Neural cell (in vitro differentiated cells): ENCODE data around the gene APCDD1. TPM values are rescaled to one million over a fixed set of nuclear protein-coding genes. Genes with fewer than 3 reads are reported as not detected.

Experiments used
- H2AFZ ChIP-seq: fragments of 200-600, 300-800 bp; sonication (generic), shearing (Covaris generic); 2 replicates; pipeline ENCODE4 v1.6.0; 2014; ENCODE audit warnings: low read depth, mild to moderate bottlenecking, antibody characterized with exemption, low read length, moderate library complexity
- H3F3A ChIP-seq: fragments of 200-600 bp; shearing (Covaris generic); 2 replicates; pipeline ENCODE4 v1.6.1; 2016; ENCODE audit warnings: mild to moderate bottlenecking, moderate library complexity, mixed read lengths, antibody characterized with exemption, low read length; ENCODE audit not compliant: insufficient read depth, poor library complexity, severe bottlenecking
- H3K27ac ChIP-seq: fragments of 200-600, 300-800 bp; sonication (generic), shearing (Covaris generic); 2 replicates; pipeline ENCODE4 v1.5.1; 2014; ENCODE audit warnings: mild to moderate bottlenecking, low read length, moderate library complexity
- H3K27me3 ChIP-seq: fragments of 300-800, 200-600 bp; sonication (generic), shearing (Covaris generic); 2 replicates; pipeline ENCODE4 v1.6.0; 2014; ENCODE audit warnings: mild to moderate bottlenecking, low read depth, low read length, moderate library complexity; ENCODE audit not compliant: insufficient read depth
- H3K36me3 ChIP-seq: fragments of 300-800, 200-600 bp; sonication (generic), shearing (Covaris generic); 2 replicates; pipeline ENCODE4 v1.5.1; 2014; ENCODE audit warnings: mild to moderate bottlenecking, antibody characterized with exemption, low read length, moderate library complexity; ENCODE audit not compliant: insufficient read depth
- H3K4me2 ChIP-seq: fragments of 300-800, 200-600 bp; sonication (generic), shearing (Covaris generic); 2 replicates; pipeline ENCODE4 v1.6.0; 2014; ENCODE audit warnings: mild to moderate bottlenecking, low read length
- H3K4me3 ChIP-seq: fragments of 300-800, 200-600 bp; sonication (generic), shearing (Covaris generic); 2 replicates; pipeline ENCODE4 v1.5.1; 2014; ENCODE audit warnings: mild to moderate bottlenecking, low read length, moderate library complexity
- H3K79me2 ChIP-seq: fragments of 200-600 bp; shearing (Covaris generic); replicated peaks from 2 replicates; pipeline ENCODE4 v1.6.0; 2014; ENCODE audit warnings: mild to moderate bottlenecking, low read length, moderate library complexity; ENCODE audit not compliant: insufficient read depth
- H3K9ac ChIP-seq: fragments of 300-800, 200-600 bp; sonication (generic), shearing (Covaris generic); 2 replicates; pipeline ENCODE4 v1.6.1; 2016; ENCODE audit warnings: mild to moderate bottlenecking, low read length, mixed read lengths
- H3K9me2 ChIP-seq: fragments of 200-600 bp; shearing (Covaris generic); 2 replicates; pipeline ENCODE4 v1.6.1; 2016; ENCODE audit warnings: mild to moderate bottlenecking, low read length, mixed read lengths; ENCODE audit not compliant: insufficient read depth
- H3K9me3 ChIP-seq: fragments of 200-600, 300-800 bp; sonication (generic), shearing (Covaris generic); 2 replicates; pipeline ENCODE4 v1.6.1; 2016; ENCODE audit warnings: mild to moderate bottlenecking, mixed run types, low read length, moderate library complexity, mixed read lengths
- H4K20me1 ChIP-seq: fragments of 200-600 bp; shearing (Covaris generic); 2 replicates; pipeline ENCODE4 v1.6.1; 2016; ENCODE audit warnings: mild to moderate bottlenecking, mixed run types; ENCODE audit not compliant: insufficient read depth
- EP300 ChIP-seq: fragments of 450-650 bp; conservative IDR thresholded peaks from 2 replicates; pipeline ENCODE4 v1.6.1; 2014; ENCODE audit warnings: antibody characterized with exemption, mild to moderate bottlenecking, moderate library complexity; ENCODE audit not compliant: poor library complexity, severe bottlenecking
- EZH2 ChIP-seq: fragments of 200-600, 300-800 bp; shearing (Covaris generic), sonication (generic); IDR thresholded peaks from 2 replicates; pipeline ENCODE4 v1.6.1; 2014; ENCODE audit warnings: antibody characterized with exemption, low read length, borderline replicate concordance, mild to moderate bottlenecking; ENCODE audit not compliant: insufficient read depth, poor library complexity, severe bottlenecking
- MXI1 ChIP-seq: fragments of 450-650 bp; conservative IDR thresholded peaks from 2 replicates; pipeline ENCODE4 v1.6.1; 2014; ENCODE audit warnings: antibody characterized with exemption, mild to moderate bottlenecking; ENCODE audit not compliant: poor library complexity, severe bottlenecking
- POLR2AphosphoS5 ChIP-seq: IDR thresholded peaks from 2 replicates; pipeline ENCODE4 v1.6.1; 2012
- RAD21 ChIP-seq: fragments of 450-650 bp; conservative IDR thresholded peaks from 2 replicates; pipeline ENCODE4 v1.6.1; 2014; ENCODE audit warnings: antibody characterized with exemption, mild to moderate bottlenecking, moderate library complexity
- SMC3 ChIP-seq: fragments of 450-650 bp; conservative IDR thresholded peaks from 2 replicates; pipeline ENCODE4 v1.6.1; 2014; ENCODE audit warnings: antibody characterized with exemption, mild to moderate bottlenecking, moderate library complexity; ENCODE audit not compliant: poor library complexity
- TAF1 ChIP-seq: IDR thresholded peaks from 2 replicates; pipeline ENCODE4 v1.6.1; 2012; ENCODE audit warnings: low read depth
- polyA plus RNA-seq: library from polyadenylated mRNA; depleted of rRNA; stranded (reverse); fragments of >200 nt; gene quantifications from 2 replicates; pipeline ENCODE4 v1.2.3, GENCODE V29; 2014
- TF ChIP-seq, protein P1 (sequence below): IDR thresholded peaks from 2 replicates; pipeline ENCODE4 v1.6.1; 2012; ENCODE audit warnings: borderline replicate concordance
- TF ChIP-seq, protein P2 (sequence below): fragments of 450-650 bp; IDR thresholded peaks from 2 replicates; pipeline ENCODE4 v1.5.1; 2014; ENCODE audit warnings: antibody characterized with exemption, mild to moderate bottlenecking, moderate library complexity; ENCODE audit not compliant: poor library complexity, severe bottlenecking

APCDD1 gene
- polyA plus RNA-seq, 1 donor from 2014 or later, result 0.58 TPM

DNA sequence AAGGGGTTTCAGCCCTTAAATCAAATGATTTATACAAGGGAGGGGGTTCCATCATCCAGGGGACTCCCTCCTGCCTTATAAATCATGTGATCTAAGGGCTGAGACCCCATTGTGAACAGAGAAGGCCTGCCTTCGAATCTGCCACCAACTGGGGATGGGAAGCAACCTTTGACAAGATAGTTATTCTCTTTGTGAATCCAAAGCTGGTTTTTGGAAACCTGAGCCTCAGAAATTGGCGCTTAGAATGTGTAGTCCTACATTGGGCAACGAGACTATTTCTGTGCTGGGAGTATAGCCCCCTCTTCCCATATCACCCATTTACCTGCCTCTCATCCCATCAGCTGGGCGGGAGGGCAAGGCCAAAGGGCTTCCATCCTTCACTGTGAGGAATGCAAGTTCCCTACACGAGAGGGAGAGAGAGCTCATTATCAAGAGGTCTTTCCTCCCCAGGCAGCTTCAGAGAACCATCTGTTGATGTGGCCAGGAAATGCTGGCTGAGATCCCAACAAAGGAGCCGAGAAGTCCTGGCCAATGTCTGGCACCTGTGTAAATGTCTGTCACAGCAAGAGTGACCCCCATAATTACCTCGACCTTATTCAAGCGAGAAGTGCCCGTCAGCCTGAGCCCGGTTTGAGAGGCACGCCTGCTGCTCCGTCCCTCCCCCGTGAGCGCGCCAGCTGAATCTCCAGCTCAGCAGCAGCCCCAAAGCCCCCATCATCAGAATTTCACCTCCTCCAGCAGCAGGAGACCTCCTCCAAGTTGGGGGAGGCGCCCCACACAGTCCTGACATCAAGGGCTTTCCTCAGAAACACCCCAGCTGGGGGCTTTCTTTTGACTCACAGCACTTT is 48.4 kb upstream of the APCDD1 start:
- Histone ChIP-seq H3K79me2 (no peaks in the 10 kb centered on the region), H3K4me3 (no peak overlapping the region), H3K9ac (no peak overlapping the region), H4K20me1 (no peaks in the 10 kb centered on the region), H3K27ac (no peak overlapping the region), H3F3A (no peaks in the 10 kb centered on the region), H2AFZ (no peak overlapping the region), H3K36me3 (no peaks in the 10 kb centered on the region), H3K9me3 (no peaks in the 10 kb centered on the region), H3K4me2 (no peak overlapping the region), H3K27me3 (no peaks in the 10 kb centered on the region), H3K9me2 (no peaks in the 10 kb centered on the region)
- no peak for TF ChIP-seq SMC3
- no peak for TF ChIP-seq EP300
- TF ChIP-seq EZH2, result no peak
- TF ChIP-seq, protein P1, sequence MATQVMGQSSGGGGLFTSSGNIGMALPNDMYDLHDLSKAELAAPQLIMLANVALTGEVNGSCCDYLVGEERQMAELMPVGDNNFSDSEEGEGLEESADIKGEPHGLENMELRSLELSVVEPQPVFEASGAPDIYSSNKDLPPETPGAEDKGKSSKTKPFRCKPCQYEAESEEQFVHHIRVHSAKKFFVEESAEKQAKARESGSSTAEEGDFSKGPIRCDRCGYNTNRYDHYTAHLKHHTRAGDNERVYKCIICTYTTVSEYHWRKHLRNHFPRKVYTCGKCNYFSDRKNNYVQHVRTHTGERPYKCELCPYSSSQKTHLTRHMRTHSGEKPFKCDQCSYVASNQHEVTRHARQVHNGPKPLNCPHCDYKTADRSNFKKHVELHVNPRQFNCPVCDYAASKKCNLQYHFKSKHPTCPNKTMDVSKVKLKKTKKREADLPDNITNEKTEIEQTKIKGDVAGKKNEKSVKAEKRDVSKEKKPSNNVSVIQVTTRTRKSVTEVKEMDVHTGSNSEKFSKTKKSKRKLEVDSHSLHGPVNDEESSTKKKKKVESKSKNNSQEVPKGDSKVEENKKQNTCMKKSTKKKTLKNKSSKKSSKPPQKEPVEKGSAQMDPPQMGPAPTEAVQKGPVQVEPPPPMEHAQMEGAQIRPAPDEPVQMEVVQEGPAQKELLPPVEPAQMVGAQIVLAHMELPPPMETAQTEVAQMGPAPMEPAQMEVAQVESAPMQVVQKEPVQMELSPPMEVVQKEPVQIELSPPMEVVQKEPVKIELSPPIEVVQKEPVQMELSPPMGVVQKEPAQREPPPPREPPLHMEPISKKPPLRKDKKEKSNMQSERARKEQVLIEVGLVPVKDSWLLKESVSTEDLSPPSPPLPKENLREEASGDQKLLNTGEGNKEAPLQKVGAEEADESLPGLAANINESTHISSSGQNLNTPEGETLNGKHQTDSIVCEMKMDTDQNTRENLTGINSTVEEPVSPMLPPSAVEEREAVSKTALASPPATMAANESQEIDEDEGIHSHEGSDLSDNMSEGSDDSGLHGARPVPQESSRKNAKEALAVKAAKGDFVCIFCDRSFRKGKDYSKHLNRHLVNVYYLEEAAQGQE, result no peak
- TF ChIP-seq MXI1, result no peak
- no peak for TF ChIP-seq RAD21
- no peak for TF ChIP-seq TAF1
- TF ChIP-seq, protein P2, sequence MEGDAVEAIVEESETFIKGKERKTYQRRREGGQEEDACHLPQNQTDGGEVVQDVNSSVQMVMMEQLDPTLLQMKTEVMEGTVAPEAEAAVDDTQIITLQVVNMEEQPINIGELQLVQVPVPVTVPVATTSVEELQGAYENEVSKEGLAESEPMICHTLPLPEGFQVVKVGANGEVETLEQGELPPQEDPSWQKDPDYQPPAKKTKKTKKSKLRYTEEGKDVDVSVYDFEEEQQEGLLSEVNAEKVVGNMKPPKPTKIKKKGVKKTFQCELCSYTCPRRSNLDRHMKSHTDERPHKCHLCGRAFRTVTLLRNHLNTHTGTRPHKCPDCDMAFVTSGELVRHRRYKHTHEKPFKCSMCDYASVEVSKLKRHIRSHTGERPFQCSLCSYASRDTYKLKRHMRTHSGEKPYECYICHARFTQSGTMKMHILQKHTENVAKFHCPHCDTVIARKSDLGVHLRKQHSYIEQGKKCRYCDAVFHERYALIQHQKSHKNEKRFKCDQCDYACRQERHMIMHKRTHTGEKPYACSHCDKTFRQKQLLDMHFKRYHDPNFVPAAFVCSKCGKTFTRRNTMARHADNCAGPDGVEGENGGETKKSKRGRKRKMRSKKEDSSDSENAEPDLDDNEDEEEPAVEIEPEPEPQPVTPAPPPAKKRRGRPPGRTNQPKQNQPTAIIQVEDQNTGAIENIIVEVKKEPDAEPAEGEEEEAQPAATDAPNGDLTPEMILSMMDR, result no peak
- no peak for TF ChIP-seq POLR2AphosphoS5

DNA sequence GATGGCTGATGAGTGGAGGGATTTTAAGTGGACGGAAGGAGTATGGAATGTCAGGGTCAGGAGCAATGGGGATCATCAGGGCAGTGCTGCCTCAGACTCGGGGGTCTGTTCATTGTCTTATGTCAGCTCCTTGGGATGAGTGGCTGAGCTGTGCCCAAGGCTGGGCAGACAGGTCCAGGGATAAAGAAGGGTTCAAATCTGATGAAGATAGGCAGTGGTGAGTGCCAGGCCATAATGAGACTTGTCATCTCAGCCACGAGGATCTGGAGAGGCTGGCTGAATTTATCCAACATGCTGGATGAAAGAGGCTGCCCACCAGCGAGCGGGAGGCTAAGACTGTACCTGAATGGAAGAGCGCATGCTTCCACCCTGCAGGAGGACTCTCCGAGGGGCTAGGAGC is 46.3 kb upstream of the APCDD1 start:
- TF ChIP-seq SMC3 (no peak), MXI1 (no peak), POLR2AphosphoS5 (no peak)
- Histone ChIP-seq H3K4me2 (no peak overlapping the region), H3K4me3 (no peak overlapping the region), H3K9me3 (no peaks in the 10 kb centered on the region), H3K9me2 (no peaks in the 10 kb centered on the region), H3K27ac (no peak overlapping the region), H3F3A (no peaks in the 10 kb centered on the region), H3K9ac (no peak overlapping the region), H4K20me1 (no peaks in the 10 kb centered on the region), H2AFZ (no peak overlapping the region), H3K27me3 (no peaks in the 10 kb centered on the region), H3K79me2 (no peaks in the 10 kb centered on the region), H3K36me3 (no peaks in the 10 kb centered on the region)
